Transverse colon (tissue), 4 donors: ENCODE data around the gene CEP135.

Experiments
- CTCF ChIP-seq, 5 experiments: fragments of 200-600 bp in 3 of 5; fragments of 450-650 bp in 2 of 5; sonication (generic) in 3 of 5; IDR thresholded peaks; 1 replicate in 2 of 5; 2 replicates in 3 of 5; pipeline ENCODE4 v1.5.1; 2016 to 2017; ENCODE audit warnings: antibody characterized with exemption in 5 of 5, inconsistent platforms in 3 of 5, mild to moderate bottlenecking in 2 of 5, moderate library complexity in 1 of 5
- EP300 ChIP-seq: sonication (generic); formaldehyde crosslinking; IDR thresholded peaks from one replicate; pipeline ENCODE4 v1.6.1; 2017; ENCODE audit warnings: antibody characterized with exemption, low read depth
- POLR2A ChIP-seq: fragments of 450-650 bp; IDR thresholded peaks from one replicate; pipeline ENCODE4 v1.6.1; 2016; ENCODE audit warnings: antibody characterized with exemption, mild to moderate bottlenecking, moderate library complexity
- POLR2AphosphoS5 ChIP-seq, 3 donors: sonication (generic); formaldehyde crosslinking; IDR thresholded peaks; one replicate each; pipeline ENCODE4 v1.6.1; 2016; ENCODE audit warnings: antibody characterized with exemption in 3 of 3

- no peak for TF ChIP-seq CTCF (IDR thresholded peaks at IDR 0.05)
- TF ChIP-seq POLR2A, result no peak
- TF ChIP-seq EP300, result no peak
- TF ChIP-seq POLR2AphosphoS5 (IDR thresholded peaks at IDR 0.05), result no peak
Measured at GRCh38 chr4:55979562-55979961, 30.8 kb downstream of the CEP135 start.
